GM12891 (cell line): Measurements from ENCODE around the gene ZNF581.

Experiments
- POLR2A ChIP-seq: IDR thresholded peaks from 2 replicates; pipeline ENCODE4 v1.6.1; 2011; ENCODE audit warnings: low read depth, low read length, control low read depth
- POLR2AphosphoS5 ChIP-seq: IDR thresholded peaks from 2 replicates; pipeline ENCODE4 v1.6.1; 2011; ENCODE audit warnings: low read depth, low read length, control low read depth
- SPI1 ChIP-seq: IDR thresholded peaks from 2 replicates; pipeline ENCODE4 v1.6.1; 2011; ENCODE audit warnings: low read depth, low read length, control low read depth

- TF ChIP-seq SPI1 = no peak
- TF ChIP-seq POLR2AphosphoS5 = no peak
- TF ChIP-seq POLR2A = no peak
Measured at GRCh38 chr19:55622242-55622969, 21.0 kb upstream of the ZNF581 start.
